CD1c-positive myeloid dendritic cell (primary cell): Measurements from ENCODE around the gene UBE2V1.
"Not testable (repeated sequence)": the region's sequence is repeated elsewhere in the genome, so short reads cannot be mapped to it uniquely, and the experiment has no call there.

Source experiments
- DNase-seq: peaks from one replicate; pipeline ENCODE4 v3.0.0-alpha.2; 2016; ENCODE audit errors: extremely low spot score

Gene UBE2V1

DNA sequence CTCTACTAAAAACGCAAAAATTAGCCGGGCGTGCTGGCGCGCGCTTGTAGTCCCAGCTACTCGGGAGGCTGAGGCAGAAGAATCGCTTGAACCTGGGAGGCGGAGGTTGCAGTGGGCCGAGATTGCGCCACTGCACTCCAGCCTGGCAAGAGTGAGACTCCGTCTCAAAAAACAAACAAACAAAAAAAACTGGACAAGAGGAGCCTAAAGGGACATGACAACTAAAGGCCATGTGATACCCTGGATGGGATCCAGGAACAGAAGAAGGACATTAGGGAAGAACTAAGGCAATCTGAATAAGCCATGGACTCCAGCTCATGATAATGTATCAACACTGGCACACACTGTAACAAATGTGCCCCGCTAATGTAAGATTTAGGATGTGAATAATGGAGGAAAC is 24.8 kb upstream of the UBE2V1 start:
- not testable (repeated sequence) for DNase-seq

DNA sequence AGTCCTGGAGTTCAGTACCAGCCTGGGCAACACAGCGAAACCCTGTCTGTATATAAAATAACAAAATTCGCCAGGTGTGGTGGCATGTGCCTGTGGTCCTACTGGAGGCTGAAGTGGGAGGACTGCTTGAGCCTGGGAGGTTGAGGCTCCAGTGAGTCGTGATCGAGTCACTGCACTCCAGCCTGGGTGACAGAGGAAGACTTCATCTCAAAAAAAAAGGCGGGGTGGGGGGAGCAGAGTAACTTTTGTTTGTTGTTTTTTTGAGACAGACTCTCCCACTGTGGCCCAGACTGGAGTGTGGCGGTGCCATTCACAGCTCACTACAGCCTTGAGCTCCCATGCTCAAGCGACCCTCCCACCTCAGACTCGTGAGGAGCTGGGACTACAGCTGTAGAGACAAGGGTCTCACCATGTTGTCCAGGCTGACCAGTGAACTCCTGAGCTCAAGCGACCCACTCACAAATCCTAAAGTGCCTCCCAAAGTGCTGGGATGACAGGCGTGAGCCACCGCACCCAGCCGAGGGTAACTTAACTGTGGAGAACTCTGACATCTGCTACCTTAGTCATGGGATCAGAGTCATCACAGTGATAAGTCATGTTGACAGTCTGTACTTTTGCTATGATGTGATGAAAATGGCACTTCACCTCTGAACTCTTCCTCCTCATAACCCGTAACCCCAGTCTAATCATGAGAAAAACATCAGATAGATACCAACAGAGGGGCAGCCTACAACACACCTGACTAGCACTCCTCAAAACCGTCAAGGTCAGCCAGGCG is 24.1 kb upstream of the UBE2V1 start:
- no peak for DNase-seq

DNA sequence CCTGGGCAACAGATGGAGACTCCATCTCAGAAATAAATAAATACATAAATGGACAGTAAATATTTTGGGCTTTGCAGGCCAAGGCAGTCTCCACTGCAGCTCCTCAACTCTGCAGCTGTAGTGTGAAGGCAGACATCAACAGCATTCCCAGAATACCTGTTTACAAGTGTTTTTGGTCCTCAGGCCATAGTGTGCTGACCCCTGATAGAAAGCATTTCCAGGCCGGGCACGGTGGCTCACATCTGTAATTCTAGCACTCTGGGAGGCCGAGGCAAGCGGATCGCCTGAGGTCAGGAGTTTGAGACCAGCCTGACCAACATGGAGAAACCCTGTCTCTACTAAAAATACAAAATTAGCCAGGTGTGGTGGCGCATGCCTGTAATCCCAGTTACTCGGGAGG is 22.2 kb upstream of the UBE2V1 start:
- not testable (repeated sequence) for DNase-seq

DNA sequence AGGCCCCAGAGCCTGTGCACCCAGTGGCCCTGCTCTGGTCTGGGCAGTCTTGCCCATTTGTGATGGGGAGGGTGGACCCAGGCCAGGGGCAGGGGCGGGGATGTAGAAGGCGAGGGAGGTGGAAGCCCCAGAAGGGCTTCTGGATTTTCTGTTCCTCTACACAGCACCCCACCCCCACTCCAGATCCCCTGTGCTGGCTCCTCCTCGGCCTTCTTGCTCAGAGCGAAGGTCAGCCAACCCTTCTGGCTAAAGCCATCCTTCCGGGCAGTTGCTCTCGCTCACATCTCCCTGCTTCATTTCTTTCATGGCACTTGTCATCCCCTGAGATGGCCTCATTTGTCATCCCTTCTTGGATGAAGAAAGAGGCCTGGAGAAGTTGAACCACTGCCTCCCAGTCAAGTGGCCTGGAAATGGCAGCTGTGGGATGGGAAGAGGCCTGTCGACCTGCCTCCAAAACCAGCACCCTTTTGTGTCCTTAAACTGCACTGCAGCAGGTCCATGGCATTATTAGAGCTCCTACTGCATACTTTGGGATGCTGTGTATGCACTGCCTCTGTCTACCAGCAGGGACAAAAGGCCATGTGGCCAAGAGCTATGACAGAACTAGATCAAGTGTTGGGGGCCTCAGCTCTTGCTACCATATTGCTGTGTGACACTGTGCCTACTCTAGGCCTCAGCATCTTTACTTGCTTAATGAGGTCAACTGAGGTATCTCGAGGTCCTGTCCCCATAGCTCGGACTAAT is 20.7 kb upstream of the UBE2V1 start:
- no peak for DNase-seq

DNA sequence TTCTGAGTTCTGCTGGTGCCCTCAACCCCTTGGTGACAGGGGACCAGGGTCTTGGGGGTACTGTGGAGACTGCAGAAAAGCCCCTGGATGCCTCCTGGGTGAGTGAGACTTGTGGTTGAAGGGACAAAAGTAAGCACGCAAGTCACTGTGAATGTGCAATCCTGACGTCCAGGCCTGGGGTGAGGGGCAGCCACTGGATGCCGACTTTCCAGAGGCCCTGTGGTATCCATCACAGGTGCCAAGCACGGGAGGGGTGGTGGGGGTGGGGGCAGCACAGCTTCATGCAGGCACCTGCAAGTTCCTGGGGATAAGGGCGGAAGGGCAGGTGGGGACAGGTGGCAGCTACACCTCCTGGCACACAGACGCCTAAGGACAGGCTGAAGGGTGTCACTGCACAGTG is 20.1 kb upstream of the UBE2V1 start:
- no peak for DNase-seq

DNA sequence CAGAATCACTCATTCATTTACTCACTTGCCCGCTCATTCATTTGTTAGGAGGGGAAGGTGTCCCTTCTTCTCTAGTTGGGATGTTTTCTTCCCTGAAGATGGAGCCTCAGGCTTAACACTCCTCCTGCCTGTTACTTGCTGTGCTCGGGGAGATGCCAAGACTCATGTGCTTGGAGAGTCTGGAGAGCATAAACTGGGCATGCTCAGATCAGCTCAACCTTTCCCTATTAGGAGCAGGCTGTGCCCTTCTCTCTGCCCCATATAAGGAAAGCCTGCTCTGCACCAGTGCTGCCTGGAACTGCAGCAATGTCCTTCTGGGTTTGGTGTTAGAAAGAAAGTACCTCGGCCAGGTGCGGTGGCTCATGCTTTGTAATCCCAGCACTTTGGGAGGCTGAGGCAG is 18.0 kb upstream of the UBE2V1 start:
- DNase-seq: no peak

DNA sequence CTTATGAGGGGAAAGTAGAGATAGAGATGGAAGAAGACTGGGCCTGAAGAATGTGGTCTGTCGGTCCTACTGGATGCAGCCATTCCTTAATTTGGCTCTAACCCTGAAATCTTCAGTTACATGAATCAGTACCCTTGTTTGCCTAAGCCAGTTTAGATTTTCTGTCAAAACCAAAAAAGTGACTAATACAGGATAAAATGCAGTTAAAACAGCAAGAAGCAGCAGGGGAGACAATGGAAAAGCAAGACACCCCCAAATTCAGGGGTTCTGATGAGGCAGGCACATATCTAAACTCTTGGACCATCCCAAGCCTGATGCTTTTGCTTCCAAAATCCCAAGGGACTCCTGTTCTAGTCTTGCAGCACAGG is 17.4 kb upstream of the UBE2V1 start:
- no peak for DNase-seq

DNA sequence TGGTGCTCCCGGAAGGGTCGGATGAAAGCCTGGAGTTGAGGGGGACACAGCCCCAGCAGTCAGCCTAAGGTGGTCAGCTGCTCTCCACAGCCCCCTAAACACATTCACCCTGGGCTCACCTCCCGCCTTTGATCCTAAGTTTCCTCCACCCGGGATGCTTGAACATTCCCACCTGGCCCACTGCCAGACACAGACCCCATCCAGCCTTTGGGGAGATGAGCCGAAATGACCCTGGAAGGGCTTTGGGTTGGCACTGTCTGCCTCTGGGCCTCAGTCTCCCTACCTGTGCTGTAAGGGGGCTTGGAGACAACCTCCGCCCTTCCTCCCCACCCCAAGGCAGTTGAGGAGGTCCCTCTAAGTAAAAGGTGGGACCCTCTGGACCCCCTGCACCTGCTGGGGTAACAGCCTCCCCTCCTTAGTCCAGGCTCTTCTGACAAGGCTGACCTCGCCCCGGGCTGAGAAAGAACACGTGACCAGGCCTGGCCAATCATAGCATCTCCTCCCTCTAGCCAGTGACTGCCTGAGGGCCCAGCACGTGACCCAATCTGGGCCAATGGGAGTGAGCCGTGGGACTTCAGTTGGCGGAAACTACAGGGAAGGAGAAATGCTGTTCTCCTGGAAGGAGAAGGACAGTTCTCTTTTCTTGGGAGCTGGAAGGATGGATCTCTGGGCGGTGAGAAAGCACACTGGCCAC is 16.9 kb upstream of the UBE2V1 start:
- DNase-seq: no peak

DNA sequence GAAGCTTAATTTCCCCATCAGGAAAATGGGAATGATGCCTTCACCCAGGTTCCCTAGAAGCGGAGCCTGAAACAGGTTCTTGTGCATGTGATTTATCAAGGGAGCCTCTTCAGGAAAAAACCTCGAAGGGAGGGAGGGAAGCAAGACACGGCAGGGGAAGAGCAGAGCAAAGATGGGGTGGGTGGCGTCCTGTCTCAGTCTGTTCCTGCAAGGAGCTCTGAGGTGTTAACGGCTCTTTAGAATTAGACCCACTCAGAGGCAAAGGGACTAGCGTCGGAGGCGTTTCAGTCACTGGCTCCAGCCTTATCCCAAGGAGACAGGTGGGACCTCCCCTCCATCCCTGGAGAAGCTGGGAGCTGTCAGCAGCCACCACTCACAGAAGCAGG is 15.6 kb upstream of the UBE2V1 start:
- no peak for DNase-seq

DNA sequence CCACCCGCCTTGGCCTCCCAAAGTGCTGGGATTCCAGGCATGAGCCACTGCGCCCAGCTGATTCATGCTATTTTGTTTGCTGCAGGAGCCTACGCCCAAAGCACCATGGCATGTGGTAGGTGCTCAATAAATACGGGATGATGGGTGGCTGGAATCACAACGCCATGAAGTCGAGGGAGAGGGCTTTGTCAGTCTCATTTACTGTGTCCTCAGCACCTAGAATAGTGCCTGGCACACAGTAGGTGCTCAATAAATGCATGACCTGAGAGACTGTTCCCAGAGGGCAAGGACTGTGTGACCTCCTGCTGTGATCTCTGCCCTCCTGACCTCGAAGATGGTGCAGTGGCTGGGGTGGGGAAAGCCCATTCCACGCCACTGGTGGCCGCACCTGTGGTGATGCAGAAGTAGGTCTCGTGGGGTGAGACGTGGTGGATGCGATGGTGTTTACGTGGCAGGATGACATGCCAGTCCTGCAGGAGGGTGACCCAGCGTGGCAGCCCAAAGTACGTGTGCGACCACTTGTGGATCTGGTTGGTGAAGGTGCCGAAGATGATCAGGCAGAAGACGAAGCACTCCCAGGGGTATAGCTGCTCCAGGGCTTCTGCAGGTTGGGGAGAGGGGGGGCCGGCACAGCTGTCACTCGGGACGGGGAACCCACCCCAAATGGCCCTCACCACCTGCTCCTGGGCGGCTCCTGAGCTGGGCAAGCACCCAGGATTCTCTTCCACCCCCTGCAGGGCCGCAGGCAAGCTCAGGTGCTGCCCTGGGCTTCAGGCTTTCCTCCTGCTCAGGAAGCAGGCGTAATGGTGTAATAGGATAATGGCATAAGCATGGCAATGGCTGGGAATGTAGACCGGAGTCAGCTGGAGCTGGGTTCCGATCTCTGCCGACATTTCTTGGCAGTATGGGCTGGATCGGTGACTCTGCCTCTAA is 14.9 kb upstream of the UBE2V1 start:
- DNase-seq: no peak

DNA sequence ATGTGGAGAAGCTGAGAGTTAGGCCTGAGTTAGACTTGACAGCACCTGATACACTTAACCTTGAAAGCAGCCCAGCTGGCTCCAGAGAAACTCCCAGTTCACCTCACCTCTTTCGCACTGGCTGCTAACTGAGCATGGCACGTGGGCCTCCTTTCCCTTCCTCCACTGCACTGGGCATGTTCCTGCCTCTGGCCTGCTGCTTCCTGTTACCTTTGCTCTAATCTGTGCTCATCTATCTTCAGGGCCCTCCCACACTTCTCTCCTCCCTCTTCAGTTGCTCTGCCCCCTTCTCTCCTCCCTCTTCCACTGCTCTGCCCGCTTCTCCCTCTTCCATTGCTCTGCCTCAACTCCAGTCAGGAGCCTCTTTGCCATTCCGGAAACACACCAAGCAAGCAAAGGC is 13.7 kb upstream of the UBE2V1 start:
- no peak for DNase-seq

DNA sequence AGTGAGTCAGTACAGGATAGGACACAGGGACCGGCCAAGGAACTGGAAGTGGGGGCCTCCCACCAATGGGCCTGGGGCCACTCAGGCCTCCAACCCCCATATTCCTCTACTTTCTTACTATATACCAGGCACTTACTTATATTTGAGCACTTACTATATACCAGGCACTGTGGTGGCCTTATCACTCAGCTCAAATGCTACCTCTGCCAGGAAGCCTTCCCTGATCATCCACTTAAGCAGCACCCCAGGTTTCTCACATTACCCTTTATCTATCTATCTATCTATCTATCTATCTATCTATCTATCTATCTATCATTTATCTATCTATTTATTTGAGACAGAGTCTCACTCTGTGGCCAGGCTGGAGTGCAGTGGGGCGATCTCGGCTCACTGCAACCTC is 12.3 kb upstream of the UBE2V1 start:
- no peak for DNase-seq

DNA sequence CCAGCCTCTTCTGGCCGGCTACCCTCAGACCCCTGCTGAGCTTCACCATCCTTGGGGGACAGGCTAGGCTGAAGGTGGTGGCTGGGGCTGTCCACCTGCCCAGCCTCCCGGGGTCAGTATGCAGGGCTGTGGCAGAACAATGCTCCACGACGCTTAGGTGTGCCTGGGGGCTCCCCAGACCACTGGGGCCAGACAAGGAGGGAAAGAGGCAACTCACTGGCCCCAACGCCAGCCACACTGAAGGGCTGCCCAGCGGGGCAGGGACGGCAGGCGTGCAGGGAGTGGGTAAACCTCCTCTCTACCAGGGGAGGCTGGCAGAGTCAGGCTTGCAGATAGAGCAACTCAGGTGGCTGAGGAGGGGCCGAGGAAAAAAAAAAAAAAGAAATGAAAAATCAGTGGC is 11.5 kb upstream of the UBE2V1 start:
- DNase-seq: no peak

DNA sequence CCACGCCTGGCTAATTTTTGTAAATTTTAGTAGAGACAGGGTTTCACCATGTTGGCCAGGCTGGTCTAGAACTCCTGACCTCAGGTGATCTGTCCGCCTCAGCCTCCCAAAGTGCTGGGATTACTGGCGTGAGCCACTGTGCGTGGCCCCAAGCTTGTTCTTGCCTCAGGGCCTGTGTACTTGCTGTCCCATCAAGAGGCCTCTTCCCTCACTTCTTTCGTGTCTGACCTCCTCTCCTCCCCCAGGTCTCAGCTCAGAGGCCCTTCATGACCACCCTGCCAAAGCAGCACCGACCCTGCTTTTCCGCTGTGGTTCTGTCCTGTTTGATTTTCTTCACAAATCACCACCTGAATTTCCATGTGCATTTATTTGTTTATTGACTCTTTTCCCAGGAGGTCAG is 10.5 kb upstream of the UBE2V1 start:
- DNase-seq: no peak

DNA sequence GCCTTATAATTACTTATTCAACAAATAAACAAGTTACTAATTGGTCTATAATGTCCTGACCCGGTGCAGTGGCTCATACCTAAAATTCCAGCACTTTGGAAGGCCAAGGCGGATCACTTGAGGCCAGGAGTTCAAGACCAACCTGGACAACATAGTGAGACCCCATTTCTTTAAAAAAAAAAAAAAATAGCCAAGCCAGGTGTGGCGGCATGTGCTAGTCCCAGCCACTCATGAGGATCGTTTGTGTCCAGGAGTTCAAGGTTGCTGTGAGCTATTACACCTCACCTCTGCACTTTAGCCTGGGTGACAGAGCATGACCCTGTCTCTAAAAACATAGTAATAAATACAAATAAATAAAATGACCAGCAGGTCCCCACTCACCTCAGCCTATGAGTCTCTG is 9.8 kb upstream of the UBE2V1 start:
- no peak for DNase-seq

DNA sequence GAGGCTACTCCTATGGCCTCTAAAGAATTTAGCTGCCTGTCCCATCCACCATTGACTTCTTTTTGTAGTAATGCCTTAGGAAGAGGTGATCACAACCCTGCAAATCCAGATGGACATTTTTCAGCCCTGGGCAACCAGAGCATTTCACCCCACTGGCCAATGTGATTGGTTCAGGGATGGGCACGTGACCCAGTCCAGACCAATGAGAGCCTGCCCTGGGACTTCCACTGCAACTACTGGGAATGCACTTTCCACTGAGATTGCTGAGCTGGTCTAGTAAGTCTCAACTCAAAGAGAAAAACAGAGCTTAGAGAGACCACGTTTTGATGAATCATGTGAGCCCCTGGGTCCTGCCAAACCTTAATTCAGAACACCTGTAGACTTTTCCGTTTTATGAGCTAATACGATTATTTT is 8.9 kb upstream of the UBE2V1 start:
- no peak for DNase-seq

DNA sequence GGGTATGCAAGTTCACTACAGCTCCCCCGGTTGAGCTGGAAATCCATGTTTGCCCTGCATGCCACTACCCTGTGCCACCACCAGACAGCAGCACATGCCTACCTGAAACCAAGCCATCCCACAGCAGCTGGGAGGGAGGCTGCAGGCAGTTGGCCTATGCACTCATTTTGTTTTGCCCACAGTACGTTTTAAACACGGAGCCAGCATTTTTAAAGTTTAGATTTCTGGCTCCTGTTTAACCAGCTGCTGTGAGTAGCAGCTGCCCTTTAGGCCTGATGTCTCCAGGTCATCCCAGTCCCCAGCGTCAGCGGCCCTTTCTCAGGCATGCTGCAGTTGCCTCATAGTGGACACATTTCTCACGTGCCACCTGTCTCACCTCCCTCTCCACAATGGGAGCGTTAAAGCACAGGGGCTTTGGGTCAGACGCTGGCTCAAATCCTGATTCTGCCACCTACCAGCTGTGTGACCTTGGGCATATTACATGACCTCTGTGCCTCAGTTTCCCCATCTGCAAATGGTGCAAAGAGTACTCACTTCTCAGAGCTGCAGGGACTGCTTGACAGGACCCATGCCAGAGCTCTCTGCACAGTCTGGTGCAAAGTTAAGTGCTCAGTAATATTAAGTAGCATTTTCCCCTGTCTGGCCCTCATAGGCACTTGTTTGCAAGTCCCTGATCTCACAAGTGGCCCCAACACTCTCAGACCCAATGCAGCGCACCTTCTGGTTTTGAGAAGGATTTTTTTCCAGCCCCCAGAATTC is 8.2 kb upstream of the UBE2V1 start:
- peak; percentile 78 for DNase-seq

DNA sequence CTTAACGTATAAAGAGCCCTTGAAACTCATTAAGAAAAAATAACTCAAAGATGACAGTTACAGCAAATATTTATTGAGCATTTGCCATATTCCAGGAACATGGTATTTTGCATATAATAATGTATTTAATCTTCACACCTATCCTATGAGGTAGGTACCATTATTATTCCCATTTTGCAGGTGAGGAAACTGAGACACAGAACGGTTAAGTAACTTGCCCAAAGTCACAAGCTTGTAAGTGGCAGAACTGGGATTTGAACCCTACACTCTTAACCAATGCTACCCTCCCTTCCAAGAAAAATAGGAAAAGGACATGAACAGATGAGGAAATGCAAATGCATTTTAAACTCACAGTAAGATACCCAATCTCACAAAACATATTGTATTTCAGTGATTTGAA is 5.3 kb upstream of the UBE2V1 start:
- no peak for DNase-seq

DNA sequence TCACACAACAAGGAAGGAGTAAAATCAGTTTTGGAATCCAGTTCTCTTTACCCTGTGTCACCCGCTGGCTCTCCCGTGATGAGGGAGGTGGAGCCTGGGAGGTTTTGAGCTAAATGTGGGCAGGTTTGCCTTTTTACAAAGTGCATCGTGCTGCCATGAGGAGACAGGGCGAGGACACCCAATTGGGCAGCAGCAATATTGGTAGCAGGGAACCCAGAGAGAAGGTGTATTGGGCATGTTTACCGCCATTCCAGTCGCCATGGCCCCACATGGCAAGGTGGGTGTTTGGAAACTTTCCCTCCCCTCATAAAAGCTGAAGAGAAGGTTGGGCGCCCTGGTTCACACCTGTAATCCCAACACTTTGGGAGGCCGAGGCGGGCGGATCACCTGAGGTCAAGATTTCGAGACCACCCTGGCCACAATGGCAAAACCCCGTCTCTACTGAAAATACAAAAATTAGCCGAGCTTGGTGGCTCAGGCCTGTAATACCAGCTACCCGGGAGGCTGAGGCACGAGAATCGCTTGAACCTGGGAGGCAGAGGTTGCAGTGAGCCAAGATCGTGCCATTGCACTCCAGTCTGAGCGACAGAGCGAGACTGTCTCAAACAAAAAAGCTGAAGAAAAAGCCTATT is 3.5 kb upstream of the UBE2V1 start:
- DNase-seq: no peak

DNA sequence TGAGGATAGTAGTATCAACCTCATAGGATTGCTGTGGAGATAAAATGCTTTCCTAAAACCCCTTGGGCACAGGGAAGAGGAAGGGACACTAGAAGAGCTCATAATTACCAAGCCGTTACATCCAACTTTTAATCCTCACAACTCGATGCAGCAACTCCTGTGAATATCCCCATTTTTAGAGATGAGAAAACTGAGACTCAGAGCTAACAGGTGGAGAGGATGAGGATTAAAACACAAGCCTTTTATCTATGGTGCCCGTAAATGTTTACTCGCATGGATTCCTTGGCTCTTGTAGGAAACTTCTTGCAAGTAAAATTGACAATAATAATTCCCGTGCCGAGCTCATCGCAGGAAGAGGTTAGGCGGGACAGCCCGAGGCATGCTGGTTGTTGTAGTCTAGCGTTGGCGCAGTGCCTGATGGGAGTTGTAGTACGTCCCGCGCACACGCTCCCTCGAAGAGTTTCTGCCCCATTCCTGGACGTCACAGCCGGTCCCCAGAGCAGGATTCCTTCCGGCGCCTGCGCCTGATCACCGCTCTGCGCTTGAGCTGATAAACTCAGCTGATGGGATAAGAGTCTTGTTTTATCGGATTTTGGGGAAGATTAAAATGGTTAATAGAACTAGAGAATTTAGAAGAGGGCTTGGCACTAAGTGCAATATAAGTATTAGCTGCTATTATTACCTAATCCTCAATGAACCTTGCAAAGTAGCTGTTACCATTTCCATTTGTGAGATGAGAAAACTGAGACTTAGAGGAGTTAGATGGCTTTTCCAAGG is 2.8 kb upstream of the UBE2V1 start:
- DNase-seq: peak; percentile 96
